K562 (cell line): ENCODE measurements around the gene DPYSL3. TPM values are rescaled to one million over a fixed set of nuclear protein-coding genes. Genes with fewer than 3 reads are reported as not detected.

Experiments
- ATAC-seq: fragments of 200-7000 bp; cut with Tn5 transposase; 3 replicates; pipeline ENCODE4 v1.9.1; 2020; ENCODE audit warnings: moderate library complexity
- BruUV-seq: library from RNA; stranded (reverse); fragments of 400-500 nt; replicated peaks from 2 replicates; lab custom pipeline; 2021; lab: Mats Ljungman, UMichigan
- CTCF ChIA-PET: fragments of 300-600 bp; formaldehyde crosslinking; extraction: SDS; loops from one replicate; lab custom pipeline; 2021; ENCODE audit warnings: low intra/inter-chr PET ratio; lab: Yijun Ruan, JAX
- POLR2A ChIA-PET: fragments of 300-600, 350-650 bp; sonication (Branson Sonifier 250); formaldehyde crosslinking; extraction: SDS; loops from one replicate; lab custom pipeline; 2021; ENCODE audit warnings: antibody characterized with exemption, inconsistent platforms; lab: Yijun Ruan, JAX
- DNase-seq, 4 experiments: peaks; one replicate each; pipeline versions ENCODE4 v3.0.0 to v3.0.0-alpha.2; 2011 to 2018; ENCODE audit warnings: low spot score in 3 of 4, mixed read lengths in 3 of 4; ENCODE audit errors: extremely low read depth in 1 of 4
- FAIRE-seq: peaks from 2 replicates; lab custom pipeline; 2011; peaks lifted over from hg19 to GRCh38; lab: Jason Lieb, UNC
- H2AFZ ChIP-seq: 2 replicates; pipeline ENCODE4 v1.6.0; 2011; ENCODE audit warnings: low read depth, low read length, control low read depth, inconsistent platforms
- H3K27ac ChIP-seq: fragments of 200-600 bp; 3 replicates; pipeline ENCODE4 v1.8.0; 2011; ENCODE audit warnings: low read depth, mild to moderate bottlenecking, control low read depth, inconsistent platforms, low read length, moderate library complexity, mixed read lengths; ENCODE audit errors: extremely low read depth
- H3K27me3 ChIP-seq, 2 experiments: fragments of 300-600 bp in 1 of 2; 2 replicates in 1 of 2; 3 replicates in 1 of 2; pipeline versions ENCODE4 v1.6.0 to v1.8.0; 2011; ENCODE audit warnings: inconsistent platforms in 2 of 2, low read length in 2 of 2, mild to moderate bottlenecking in 1 of 2, mixed read lengths in 1 of 2, moderate library complexity in 1 of 2; ENCODE audit not compliant: control insufficient read depth in 2 of 2, insufficient read depth in 2 of 2
- H3K36me3 ChIP-seq: fragments of 300-600 bp; 3 replicates; pipeline ENCODE4 v1.8.0; 2011; ENCODE audit warnings: mild to moderate bottlenecking, low read length, inconsistent platforms; ENCODE audit not compliant: control insufficient read depth, insufficient read depth
- H3K4me1 ChIP-seq, 2 experiments: fragments of 200-600 bp in 1 of 2; replicated peaks in 1 of 2; 2 replicates in 1 of 2; 3 replicates in 1 of 2; pipeline versions ENCODE4 v1.5.1 to v1.8.0; 2011; ENCODE audit warnings: inconsistent platforms in 2 of 2, low read length in 2 of 2, mild to moderate bottlenecking in 1 of 2, mixed read lengths in 1 of 2, moderate library complexity in 1 of 2; ENCODE audit not compliant: control insufficient read depth in 2 of 2, insufficient read depth in 2 of 2
- H3K4me2 ChIP-seq: 2 replicates; pipeline ENCODE4 v1.6.1; 2011; ENCODE audit warnings: low read length, control low read depth, inconsistent platforms, mixed read lengths; ENCODE audit not compliant: insufficient read depth
- H3K4me3 ChIP-seq: fragments of 200-600 bp; sonication (generic), shearing (Covaris generic); 2 replicates; pipeline ENCODE4 v1.5.1; 2016; ENCODE audit warnings: control low read depth, inconsistent platforms
- H3K79me2 ChIP-seq: fragments of 200-600 bp; 3 replicates; pipeline ENCODE4 v1.8.0; 2011; ENCODE audit warnings: low read length, inconsistent platforms; ENCODE audit not compliant: control insufficient read depth, insufficient read depth
- H3K9ac ChIP-seq, 2 experiments: 2 replicates each; pipeline versions ENCODE4 v1.6.0 to v1.6.1; 2011; ENCODE audit warnings: low read depth in 2 of 2, low read length in 2 of 2, control low read depth in 1 of 2, inconsistent platforms in 1 of 2, mild to moderate bottlenecking in 1 of 2, mixed read lengths in 1 of 2; ENCODE audit not compliant: insufficient read depth in 1 of 2
- H3K9me1 ChIP-seq: one replicate; pipeline ENCODE4 v1.6.0; 2011; ENCODE audit warnings: inconsistent platforms, mild to moderate bottlenecking, low read length, moderate library complexity; ENCODE audit not compliant: control insufficient read depth, insufficient read depth
- H3K9me3 ChIP-seq: replicated peaks from 2 replicates; pipeline ENCODE4 v1.5.1; 2011; ENCODE audit warnings: low read depth, low read length, inconsistent platforms; ENCODE audit not compliant: control insufficient read depth, insufficient read depth
- H4K20me1 ChIP-seq: replicated peaks from 2 replicates; pipeline ENCODE4 v1.6.1; 2011; ENCODE audit warnings: low read length, inconsistent platforms, mixed read lengths; ENCODE audit not compliant: control insufficient read depth, insufficient read depth
- ARID3A ChIP-seq: IDR thresholded peaks from 2 replicates; pipeline ENCODE4 v1.6.1; 2012; ENCODE audit warnings: low read depth, low read length, improper control_type of control experiment, borderline replicate concordance
- ARNT ChIP-seq, 2 experiments: fragments of 450-650 bp; IDR thresholded peaks; 2 replicates each; pipeline ENCODE4 v1.6.1; 2016; ENCODE audit warnings: mild to moderate bottlenecking in 1 of 2
- ATF1 ChIP-seq, 2 experiments: fragments of 450-650 bp in 1 of 2; IDR thresholded peaks; 2 replicates each; pipeline ENCODE4 v1.6.1; 2016; ENCODE audit warnings: missing compliant biosample characterization in 1 of 2, missing genetic modification characterization in 1 of 2
- CGGBP1 ChIP-seq: fragments of 250-450 bp; sonication (Bioruptor Pico); IDR thresholded peaks from 2 replicates; pipeline ENCODE4 v1.9.0; 2021; ENCODE audit warnings: mild to moderate bottlenecking
- HOXB6 ChIP-seq: fragments of 250-450 bp; sonication (Bioruptor Pico); IDR thresholded peaks from 2 replicates; pipeline ENCODE4 v1.5.1; 2022; ENCODE audit warnings: mild to moderate bottlenecking, borderline replicate concordance
- ILK ChIP-seq: fragments of 450-650 bp; IDR thresholded peaks from 2 replicates; pipeline ENCODE4 v1.6.1; 2016; ENCODE audit warnings: missing genetic modification characterization, low read depth, mild to moderate bottlenecking, missing compliant biosample characterization, moderate library complexity, borderline replicate concordance
- NCOA6 ChIP-seq: fragments of 450-650 bp; IDR thresholded peaks from 2 replicates; pipeline ENCODE4 v1.6.1; 2017; ENCODE audit warnings: mild to moderate bottlenecking
- TAF7 ChIP-seq: fragments of 450-650 bp; IDR thresholded peaks from 2 replicates; pipeline ENCODE4 v1.6.1; 2016; ENCODE audit warnings: missing genetic modification characterization, missing compliant biosample characterization
- TAL1 ChIP-seq: fragments of 450-650 bp; IDR thresholded peaks from 2 replicates; pipeline ENCODE4 v1.6.1; 2016; ENCODE audit warnings: mild to moderate bottlenecking
- THAP7 ChIP-seq: fragments of 250-450 bp; sonication (Bioruptor Pico); IDR thresholded peaks from 2 replicates; pipeline ENCODE4 v1.5.0; 2021
- ZKSCAN1 ChIP-seq: fragments of 150-350 bp; IDR thresholded peaks from 2 replicates; pipeline ENCODE4 v1.6.1; 2016; ENCODE audit warnings: low read depth, low read length
- ZNF12 ChIP-seq: sonication (generic); formaldehyde crosslinking; IDR thresholded peaks from 2 replicates; pipeline ENCODE4 v1.4.0; 2020; ENCODE audit warnings: mild to moderate bottlenecking, missing genetic modification reagents
- ZNF3 ChIP-seq: fragments of 250-450 bp; sonication (Bioruptor Pico); IDR thresholded peaks from 2 replicates; pipeline ENCODE4 v1.5.0; 2021; ENCODE audit warnings: mild to moderate bottlenecking, moderate library complexity
- ZNF445 ChIP-seq: fragments of 250-450 bp; sonication (Bioruptor Pico); IDR thresholded peaks from 2 replicates; pipeline ENCODE4 v1.4.0; 2020; ENCODE audit warnings: low read depth, mild to moderate bottlenecking, moderate library complexity
- ZNF79 ChIP-seq: fragments of 250-450 bp; sonication (Bioruptor Pico); IDR thresholded peaks from 2 replicates; pipeline ENCODE4 v1.4.0; 2020; ENCODE audit warnings: low read depth, mild to moderate bottlenecking, moderate library complexity
- WGBS: fragments of 100-300 bp; shearing (Covaris generic); methylation state at CpG from one replicate; pipeline ENCODE4 v1.1.6; 2016; ENCODE audit warnings: low coverage, mixed read lengths; ENCODE audit not compliant: insufficient coverage; ENCODE audit errors: missing lambda C conversion rate; 5-methylcytosine and 5-hydroxymethylcytosine counted together
- in situ Hi-C: fragments of 300-500 bp; cut with MboI; formaldehyde crosslinking; loops from 4 replicates; pipeline ENCODE4 v1.15.0; 2018; ENCODE audit warnings: inconsistent platforms, mixed read lengths
- intact Hi-C: fragments of 100-400 bp; cut with micrococcal nuclease; formaldehyde crosslinking; loops from 2 replicates; pipeline ENCODE4 v1.14.2; 2022
- polyA plus RNA-seq, 8 experiments: library from polyadenylated mRNA; depleted of rRNA in 4 of 8; stranded (reverse) in 5 of 8; unstranded in 3 of 8; fragments of >200 nt; fragmentation: Nextera tagmentation in 2 of 8; fragmentation: Illumina TruSeq in 1 of 8; extraction: Ambion mirVana in 2 of 8; extraction: Trizol in 1 of 8; gene quantifications; 2 replicates each; pipeline versions ENCODE4 v1.2.1 to v1.2.3, GENCODE V29; 2011 to 2014; ENCODE audit warnings: inconsistent platforms in 1 of 8, missing spikeins in 1 of 8
- total RNA-seq, 7 experiments: library from RNA; depleted of rRNA in 6 of 7; stranded (reverse); fragments of >200 nt in 6 of 7; fragmentation: Illumina TruSeq in 2 of 7; extraction: Trizol in 2 of 7; gene quantifications; 2 replicates each; pipeline versions ENCODE4 v1.2.1 to v1.2.3, GENCODE V29; 2011 to 2021; ENCODE audit warnings: low replicate concordance in 1 of 7

DPYSL3 gene
- total and polyA plus RNA-seq, 9 of the 15 experiments (the other 6 are each of a cell fraction or from before 2014, with no cell fraction given) = 0.07 to 0.55 TPM; not detected in 7

DNA sequence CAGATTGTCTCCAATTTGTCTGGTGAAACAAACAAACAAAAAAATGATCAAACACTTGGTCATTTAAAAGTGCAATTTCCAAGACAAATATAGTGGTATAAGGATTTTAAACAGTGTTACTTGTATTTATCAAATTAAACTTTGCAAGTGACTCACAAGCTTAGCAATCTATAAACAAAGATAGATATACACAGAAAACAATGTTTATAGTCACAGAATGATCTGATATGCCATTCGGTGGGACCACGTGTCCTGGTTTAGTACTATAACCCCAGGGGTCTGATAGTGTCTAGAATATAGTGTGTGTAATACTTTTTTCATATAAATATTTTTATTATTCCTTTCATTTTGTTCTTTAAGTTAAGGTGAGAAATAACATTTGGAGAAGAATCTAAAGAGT lies 91.3 kb downstream of the DPYSL3 start:
- no peaks in the 10 kb centered on the region for H3K27me3 ChIP-seq
- H3K36me3 ChIP-seq = no peaks in the 10 kb centered on the region
- ChIA-PET CTCF (no interaction called here), POLR2A (no interaction called here)
- BruUV-seq = no TSS peak
- no peaks in the 10 kb centered on the region for H3K4me1 ChIP-seq
- intact Hi-C loops = no loop called here
- no peak overlapping the region for H2AFZ ChIP-seq
- no peaks in the 10 kb centered on the region for H3K9me1 ChIP-seq
- H4K20me1 ChIP-seq = no peaks in the 10 kb centered on the region
- no peak for TF ChIP-seq ATF1 (CRISPR knock-in tag; IDR thresholded peaks at IDR 0.05)
- TF ChIP-seq ATF1 (tag; IDR thresholded peaks at IDR 0.05) = no peak
- TF ChIP-seq ZNF79 (CRISPR knock-in tag) = no peak
- no peak for TF ChIP-seq CGGBP1 (CRISPR knock-in tag)
- TF ChIP-seq ZNF3 = no peak
- TF ChIP-seq TAL1 = no peak
- TF ChIP-seq ZNF445 (CRISPR knock-in tag) = no peak
- no peak for TF ChIP-seq THAP7 (CRISPR knock-in tag)
- TF ChIP-seq TAF7 (tag) = no peak
- TF ChIP-seq ILK = no peak
- TF ChIP-seq NCOA6 = no peak
- no peak for TF ChIP-seq ARID3A
- TF ChIP-seq HOXB6 = no peak
- no peak for TF ChIP-seq ARNT (IDR thresholded peaks at IDR 0.05)
- no peak for TF ChIP-seq ZKSCAN1
- no peak for TF ChIP-seq ZNF12 (CRISPR knock-in tag)
- TF ChIP-seq, all 486 proteins: peak for 0
- H3K4me3 ChIP-seq = no peak overlapping the region
- H3K4me2 ChIP-seq = no peak overlapping the region
- no peaks in the 10 kb centered on the region for H3K9me3 ChIP-seq
- no peaks in the 10 kb centered on the region for H3K79me2 ChIP-seq
- ATAC-seq (no peak), FAIRE-seq (no peak), DNase-seq (no peak)
- in situ Hi-C loops = no loop called here
- no peak overlapping the region for H3K9ac ChIP-seq
- WGBS = 0% methylated on average over 2 of the region's 2 CpGs
- no peak overlapping the region for H3K27ac ChIP-seq
